PC-9 (cell line): ENCODE measurements around the gene RHOBTB1. TPM values are rescaled to one million over a fixed set of nuclear protein-coding genes. Genes with fewer than 3 reads are reported as not detected.
"Not testable (repeated sequence)": the region's sequence is repeated elsewhere in the genome, so short reads cannot be mapped to it uniquely, and the experiment has no call there.

Experiments used
- BruUV-seq: library from RNA; stranded (reverse); fragments of 400-500 nt; replicated peaks from 2 replicates; lab custom pipeline; 2021; lab: Mats Ljungman, UMichigan
- CTCF ChIA-PET: fragments of 300-600 bp; sonication (Branson Sonifier 250); formaldehyde crosslinking; loops from one replicate; lab custom pipeline; 2022; ENCODE audit warnings: antibody characterized with exemption; lab: Charles Lee
- POLR2A ChIA-PET: fragments of 300-600 bp; sonication (Branson Sonifier 250); formaldehyde crosslinking; loops from one replicate; lab custom pipeline; 2022; ENCODE audit warnings: antibody characterized with exemption; ENCODE audit not compliant: unreplicated experiment; lab: Charles Lee
- DNase-seq, 2 experiments: peaks; one replicate each; pipeline versions ENCODE4 v3.0.0 to v3.0.0-alpha.2; 2015 to 2022; ENCODE audit warnings: mixed read lengths in 1 of 2
- H2AFZ ChIP-seq: fragments of 200-600 bp; sonication (generic); 2 replicates; pipeline ENCODE4 v1.8.1; 2017; ENCODE audit warnings: antibody characterized with exemption
- H3F3A ChIP-seq: fragments of 200-600 bp; sonication (generic); 2 replicates; pipeline ENCODE4 v1.8.1; 2017; ENCODE audit warnings: antibody characterized with exemption, mild to moderate bottlenecking, low read depth; ENCODE audit not compliant: insufficient read depth
- H3K27ac ChIP-seq: fragments of 200-600 bp; sonication (generic); 2 replicates; pipeline ENCODE4 v1.6.1; 2016; ENCODE audit warnings: mixed run types
- H3K27me3 ChIP-seq: fragments of 200-600 bp; sonication (generic); 2 replicates; pipeline ENCODE4 v1.6.1; 2016; ENCODE audit warnings: low read depth, mixed run types; ENCODE audit not compliant: insufficient read depth
- H3K36me3 ChIP-seq: fragments of 200-600 bp; sonication (generic); 2 replicates; pipeline ENCODE4 v1.6.1; 2016; ENCODE audit warnings: low read depth, mixed run types
- H3K4me1 ChIP-seq: fragments of 200-600 bp; sonication (generic); replicated peaks from 2 replicates; pipeline ENCODE4 v1.6.1; 2016; ENCODE audit warnings: mixed run types; ENCODE audit not compliant: insufficient read depth
- H3K4me2 ChIP-seq: fragments of 200-600 bp; sonication (generic); 2 replicates; pipeline ENCODE4 v1.6.1; 2017; ENCODE audit warnings: mixed run types
- H3K4me3 ChIP-seq: fragments of 200-600 bp; sonication (generic); 2 replicates; pipeline ENCODE4 v1.6.1; 2016; ENCODE audit warnings: mixed run types
- H3K79me2 ChIP-seq: fragments of 200-600 bp; sonication (generic); 2 replicates; pipeline ENCODE4 v1.6.1; 2017; ENCODE audit warnings: low read depth, mixed run types
- H3K9me2 ChIP-seq: fragments of 200-600 bp; sonication (generic); 2 replicates; pipeline ENCODE4 v1.8.1; 2017; ENCODE audit warnings: mild to moderate bottlenecking; ENCODE audit not compliant: insufficient read depth
- H3K9me3 ChIP-seq: fragments of 200-600 bp; sonication (generic); 2 replicates; pipeline ENCODE4 v1.8.1; 2016; ENCODE audit warnings: low read depth; ENCODE audit not compliant: insufficient read depth
- H4K20me1 ChIP-seq: fragments of 200-600 bp; sonication (generic); 2 replicates; pipeline ENCODE4 v1.8.1; 2017; ENCODE audit not compliant: insufficient read depth
- EZH2 ChIP-seq: fragments of 200-600 bp; sonication (generic); IDR thresholded peaks from 2 replicates; pipeline ENCODE4 v1.8.0; 2017; ENCODE audit warnings: antibody characterized with exemption, low read depth
- intact Hi-C: fragments of 100-400 bp; cut with micrococcal nuclease; formaldehyde crosslinking; loops from one replicate; pipeline ENCODE4 v1.10.0; 2022; ENCODE audit not compliant: unreplicated experiment
- total RNA-seq: library from RNA; stranded (reverse); gene quantifications from 2 replicates; pipeline ENCODE4 v1.2.3, GENCODE V29; 2021
- TF ChIP-seq, protein P1 (sequence below): fragments of 200-600 bp; sonication (generic); conservative IDR thresholded peaks from 2 replicates; pipeline ENCODE4 v1.6.1; 2017; ENCODE audit warnings: mixed run types, antibody characterized with exemption, mild to moderate bottlenecking, moderate library complexity

RHOBTB1 gene
- total RNA-seq, 1 experiment from 2014 or later: 5.2 TPM

GRCh38 chr10:60835049-60835448, 108.9 kb downstream of the RHOBTB1 start:
- ChIA-PET CTCF (no interaction called here), POLR2A (no interaction called here)
- Histone ChIP-seq H3K4me1 (no peaks in the 10 kb centered on the region), H3K4me3 (no peak overlapping the region), H2AFZ (no peak overlapping the region), H3K79me2 (no peaks in the 10 kb centered on the region), H3K9me3 (no peaks in the 10 kb centered on the region; the same call in none of the 2 replicates), H3F3A (no peaks in the 10 kb centered on the region), H3K27me3 (no peaks in the 10 kb centered on the region), H3K36me3 (no peaks in the 10 kb centered on the region), H4K20me1 (no peaks in the 10 kb centered on the region), H3K27ac (no peak overlapping the region), H3K9me2 (0 out of 2 replicates have a peak, but pooled peaks cover 9% of the 10 kb centered on the region), H3K4me2 (no peak overlapping the region)
- intact Hi-C loops: no loop called here
- BruUV-seq: no TSS peak
- TF ChIP-seq EZH2: no peak
- TF ChIP-seq, protein P1, sequence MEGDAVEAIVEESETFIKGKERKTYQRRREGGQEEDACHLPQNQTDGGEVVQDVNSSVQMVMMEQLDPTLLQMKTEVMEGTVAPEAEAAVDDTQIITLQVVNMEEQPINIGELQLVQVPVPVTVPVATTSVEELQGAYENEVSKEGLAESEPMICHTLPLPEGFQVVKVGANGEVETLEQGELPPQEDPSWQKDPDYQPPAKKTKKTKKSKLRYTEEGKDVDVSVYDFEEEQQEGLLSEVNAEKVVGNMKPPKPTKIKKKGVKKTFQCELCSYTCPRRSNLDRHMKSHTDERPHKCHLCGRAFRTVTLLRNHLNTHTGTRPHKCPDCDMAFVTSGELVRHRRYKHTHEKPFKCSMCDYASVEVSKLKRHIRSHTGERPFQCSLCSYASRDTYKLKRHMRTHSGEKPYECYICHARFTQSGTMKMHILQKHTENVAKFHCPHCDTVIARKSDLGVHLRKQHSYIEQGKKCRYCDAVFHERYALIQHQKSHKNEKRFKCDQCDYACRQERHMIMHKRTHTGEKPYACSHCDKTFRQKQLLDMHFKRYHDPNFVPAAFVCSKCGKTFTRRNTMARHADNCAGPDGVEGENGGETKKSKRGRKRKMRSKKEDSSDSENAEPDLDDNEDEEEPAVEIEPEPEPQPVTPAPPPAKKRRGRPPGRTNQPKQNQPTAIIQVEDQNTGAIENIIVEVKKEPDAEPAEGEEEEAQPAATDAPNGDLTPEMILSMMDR: no peak
- DNase-seq: no peak

GRCh38 chr10:60834401-60834800, 109.6 kb downstream of the RHOBTB1 start:
- Histone ChIP-seq H2AFZ (no peak overlapping the region), H3K4me1 (no peaks in the 10 kb centered on the region)

GRCh38 chr10:60832136-60832535, 111.8 kb downstream of the RHOBTB1 start:
- H3K4me3 ChIP-seq, H3K36me3 ChIP-seq, H3K27me3 ChIP-seq, H4K20me1 ChIP-seq, H3K9me3 ChIP-seq, H3K79me2 ChIP-seq, intact Hi-C loops, CTCF ChIA-PET, POLR2A ChIA-PET, H2AFZ ChIP-seq, H3K4me1 ChIP-seq, DNase-seq, H3F3A ChIP-seq, H3K27ac ChIP-seq, H3K4me2 ChIP-seq, BruUV-seq, H3K9me2 ChIP-seq: not testable (repeated sequence)

More at GRCh38 chr10:60834401-60834800, 109.6 kb downstream of the RHOBTB1 start:
- intact Hi-C loops: no loop called here
- no peaks in the 10 kb centered on the region for H4K20me1 ChIP-seq
- BruUV-seq: no TSS peak
- no peaks in the 10 kb centered on the region for H3F3A ChIP-seq
- H3K4me3 ChIP-seq: no peak overlapping the region
- H3K4me2 ChIP-seq: no peak overlapping the region
- ChIA-PET CTCF (no interaction called here), POLR2A (no interaction called here)
- H3K9me2 ChIP-seq: 0 out of 2 replicates have a peak, but pooled peaks cover 9% of the 10 kb centered on the region
- no peak overlapping the region for H3K27ac ChIP-seq
- no peaks in the 10 kb centered on the region for H3K36me3 ChIP-seq
- no peak for DNase-seq
- H3K9me3 ChIP-seq: no peaks in the 10 kb centered on the region; the same call in none of the 2 replicates
- H3K27me3 ChIP-seq: no peaks in the 10 kb centered on the region
- no peak for TF ChIP-seq EZH2
- TF ChIP-seq, protein P1: no peak
- no peaks in the 10 kb centered on the region for H3K79me2 ChIP-seq

DNA sequence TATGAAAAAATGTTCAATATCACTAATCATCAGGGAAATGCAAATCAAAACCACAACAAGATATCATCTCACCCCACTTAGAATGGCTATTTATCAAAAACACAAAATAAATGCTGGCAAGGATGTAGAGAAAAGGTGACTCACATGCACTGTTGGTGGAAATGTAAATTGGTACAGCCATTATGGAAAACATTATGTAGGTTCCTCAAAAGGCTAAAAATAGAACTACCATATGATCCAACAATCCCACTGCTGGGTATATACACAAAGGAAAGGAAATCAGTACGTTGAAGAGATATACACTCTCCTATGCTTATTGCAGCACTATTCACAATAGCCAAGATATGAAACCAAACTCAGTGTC, 115.5 kb downstream of the RHOBTB1 start:
- ChIA-PET CTCF (no interaction called here), POLR2A (no interaction called here)
- no TSS peak for BruUV-seq
- no peaks in the 10 kb centered on the region for H3K36me3 ChIP-seq
- intact Hi-C loops: no loop called here
- no peaks in the 10 kb centered on the region for H4K20me1 ChIP-seq
- H3K4me3 ChIP-seq: no peak overlapping the region
- H3F3A ChIP-seq: no peaks in the 10 kb centered on the region
- no peaks in the 10 kb centered on the region for H3K27me3 ChIP-seq
- DNase-seq: no peak
- no peaks in the 10 kb centered on the region; the same call in 1 of the 2 replicates for H3K9me3 ChIP-seq
- H3K27ac ChIP-seq: no peak overlapping the region
- H2AFZ ChIP-seq: no peak overlapping the region
- no peaks in the 10 kb centered on the region for H3K4me1 ChIP-seq
- 0 out of 2 replicates have a peak, but pooled peaks cover 7% of the 10 kb centered on the region for H3K9me2 ChIP-seq
- no peaks in the 10 kb centered on the region for H3K79me2 ChIP-seq
- TF ChIP-seq EZH2: no peak
- TF ChIP-seq, protein P1: no peak
- H3K4me2 ChIP-seq: no peak overlapping the region
